KG1 (cell line): ENCODE data around the gene MAK.
"Not testable (repeated sequence)": the region's sequence is repeated elsewhere in the genome, so short reads cannot be mapped to it uniquely, and the experiment has no call there.

Experiments
- DNase-seq: peaks from one replicate; lab custom pipeline; 2025; lab: John Stamatoyannopoulos, UW

The MAK gene, protein sequence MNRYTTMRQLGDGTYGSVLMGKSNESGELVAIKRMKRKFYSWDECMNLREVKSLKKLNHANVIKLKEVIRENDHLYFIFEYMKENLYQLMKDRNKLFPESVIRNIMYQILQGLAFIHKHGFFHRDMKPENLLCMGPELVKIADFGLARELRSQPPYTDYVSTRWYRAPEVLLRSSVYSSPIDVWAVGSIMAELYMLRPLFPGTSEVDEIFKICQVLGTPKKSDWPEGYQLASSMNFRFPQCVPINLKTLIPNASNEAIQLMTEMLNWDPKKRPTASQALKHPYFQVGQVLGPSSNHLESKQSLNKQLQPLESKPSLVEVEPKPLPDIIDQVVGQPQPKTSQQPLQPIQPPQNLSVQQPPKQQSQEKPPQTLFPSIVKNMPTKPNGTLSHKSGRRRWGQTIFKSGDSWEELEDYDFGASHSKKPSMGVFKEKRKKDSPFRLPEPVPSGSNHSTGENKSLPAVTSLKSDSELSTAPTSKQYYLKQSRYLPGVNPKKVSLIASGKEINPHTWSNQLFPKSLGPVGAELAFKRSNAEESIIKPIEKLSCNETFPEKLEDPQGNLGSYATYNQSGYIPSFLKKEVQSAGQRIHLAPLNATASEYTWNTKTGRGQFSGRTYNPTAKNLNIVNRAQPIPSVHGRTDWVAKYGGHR

DNA sequence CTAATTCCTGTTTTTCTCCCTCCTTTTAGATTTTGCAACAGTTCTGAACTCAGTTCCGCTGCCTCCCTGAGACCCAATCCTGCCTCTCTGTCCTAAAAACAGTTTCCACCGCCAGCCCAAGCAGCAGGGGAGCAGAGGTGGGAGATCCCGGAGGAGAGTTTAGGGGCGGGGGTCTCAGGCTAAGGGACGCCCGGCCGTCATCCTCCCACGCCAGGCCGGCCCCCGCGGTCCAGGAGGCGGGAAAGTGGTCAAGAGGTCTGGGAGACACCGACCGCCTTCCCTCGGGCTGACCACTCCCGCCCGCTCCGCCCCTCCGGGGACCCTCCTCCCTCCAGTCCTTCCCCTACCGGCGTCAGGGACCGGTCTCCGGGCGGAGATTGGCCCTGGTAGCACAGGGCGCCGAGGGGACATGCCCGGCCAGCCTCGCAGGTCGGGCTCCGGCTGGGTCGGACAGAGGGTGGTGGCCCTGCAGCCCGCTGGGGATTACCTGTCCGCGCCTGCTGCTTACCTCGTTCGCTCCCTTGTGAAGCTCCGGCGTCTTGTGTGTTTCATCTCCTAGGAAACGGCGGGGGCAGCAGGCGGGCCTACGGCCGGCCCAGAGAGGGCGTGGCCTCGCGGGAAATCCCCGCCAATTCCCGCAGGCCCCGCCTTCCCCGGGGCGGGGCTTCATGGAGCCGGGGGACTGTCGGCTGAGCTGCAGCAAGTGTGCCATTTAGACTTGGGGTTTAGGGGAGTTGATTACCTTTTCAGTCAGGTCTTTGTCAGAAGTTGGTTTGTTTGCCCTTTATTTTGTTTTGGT lies at the start of gene MAK:
TSS of gene MAK (minus strand) at position 545 of the 799 bp plus-strand sequence. CDS start 7,891 bp downstream, outside the sequence.
- no peak for DNase-seq

DNA sequence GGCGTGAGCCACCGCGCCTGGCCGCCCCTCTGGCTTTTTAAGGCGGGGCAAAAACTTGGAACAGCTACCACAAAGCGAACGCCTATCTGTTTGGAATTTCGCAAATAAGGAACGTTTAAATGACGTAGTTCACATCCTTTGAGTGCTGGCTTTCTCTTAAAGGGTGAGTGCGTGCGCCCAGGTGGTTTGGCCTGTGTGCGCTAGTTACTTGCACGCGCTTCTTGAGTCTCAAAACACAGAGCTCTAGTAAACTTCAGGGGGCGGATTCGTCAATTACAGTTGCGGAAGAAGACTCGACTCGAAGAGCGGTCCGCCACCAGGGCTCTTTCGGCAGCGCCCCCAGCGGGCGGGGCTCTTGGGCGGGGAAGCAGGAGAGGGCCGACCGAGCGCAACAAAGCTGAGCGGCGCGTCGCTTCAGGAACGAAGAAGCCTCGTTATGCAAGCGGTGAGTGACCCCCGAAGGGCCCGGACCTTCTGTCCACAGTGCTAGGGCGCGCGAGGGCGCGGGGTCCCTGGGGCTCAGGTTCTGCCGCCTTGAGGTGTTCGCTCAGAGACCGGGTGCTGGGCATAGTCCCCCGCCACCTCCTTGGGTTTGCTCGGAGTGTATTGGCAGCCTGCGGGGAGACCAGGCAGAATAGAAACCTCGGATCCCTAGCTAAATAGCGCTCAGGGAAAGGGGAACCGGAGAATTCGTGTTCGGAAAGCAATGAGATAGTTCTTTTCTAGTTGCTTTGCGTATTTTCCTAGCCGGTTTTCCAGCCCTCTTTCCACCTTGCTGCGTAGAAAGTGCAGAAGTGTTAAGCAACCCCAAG lies 48.6 kb upstream of the MAK start, which contains the start of gene SYCP2L:
TSS of gene SYCP2L (plus strand) at position 362 of the 812 bp plus-strand sequence. CDS start at position 437, 75 bp downstream.
- DNase-seq = no peak

DNA sequence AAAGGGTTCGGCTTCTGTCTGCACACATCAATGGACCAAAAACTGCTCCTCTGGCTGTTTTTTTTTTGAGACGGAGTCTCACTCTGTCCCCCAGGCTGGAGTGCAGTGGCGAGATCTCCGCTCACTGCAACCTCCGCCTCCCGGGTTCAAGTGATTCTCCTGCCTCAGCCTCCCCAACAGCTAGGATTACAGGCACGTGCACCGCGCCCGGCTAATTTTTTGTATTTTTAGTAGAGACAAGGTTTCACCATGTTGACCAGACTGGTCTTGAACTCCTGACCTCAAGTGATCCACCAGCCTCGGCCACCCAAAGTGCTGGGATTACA lies 48.0 kb upstream of the MAK start:
- DNase-seq = not testable (repeated sequence)

DNA sequence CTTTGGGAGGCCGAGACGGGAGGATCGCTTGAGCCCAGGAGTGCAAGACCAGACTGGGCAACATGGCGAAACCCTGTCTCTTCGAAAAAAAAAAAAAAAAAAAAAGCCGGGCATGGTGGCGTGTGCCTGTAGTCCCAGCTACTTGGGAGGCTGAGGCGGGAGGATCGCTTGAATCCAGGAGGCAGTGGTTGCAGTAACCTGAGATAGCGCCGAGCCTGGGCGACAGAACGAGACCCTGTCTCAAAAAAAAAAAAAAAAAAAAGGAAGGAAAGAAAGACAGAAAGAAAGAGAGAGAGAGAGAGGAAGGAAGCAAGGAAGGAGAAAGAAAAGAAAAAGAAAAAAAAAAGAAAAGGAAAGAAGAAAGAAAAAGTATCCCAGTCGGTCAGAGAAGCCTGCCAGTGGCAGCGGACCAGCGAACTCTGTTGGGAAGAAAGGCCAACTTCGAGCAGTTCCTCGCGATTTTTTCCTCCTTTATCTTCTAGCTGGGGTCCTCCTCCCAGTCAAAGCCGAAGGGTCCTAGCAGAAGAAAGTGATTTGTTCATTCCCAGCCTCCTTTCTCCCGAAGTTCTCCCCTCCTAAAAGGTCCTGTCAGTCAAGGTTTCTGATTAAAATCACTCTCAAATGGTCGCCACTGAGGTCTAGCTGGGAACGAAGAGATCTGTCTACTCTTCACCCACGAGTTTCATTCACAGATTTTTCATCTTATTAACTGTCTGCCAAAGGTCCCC lies 46.1 kb upstream of the MAK start:
- no peak for DNase-seq

DNA sequence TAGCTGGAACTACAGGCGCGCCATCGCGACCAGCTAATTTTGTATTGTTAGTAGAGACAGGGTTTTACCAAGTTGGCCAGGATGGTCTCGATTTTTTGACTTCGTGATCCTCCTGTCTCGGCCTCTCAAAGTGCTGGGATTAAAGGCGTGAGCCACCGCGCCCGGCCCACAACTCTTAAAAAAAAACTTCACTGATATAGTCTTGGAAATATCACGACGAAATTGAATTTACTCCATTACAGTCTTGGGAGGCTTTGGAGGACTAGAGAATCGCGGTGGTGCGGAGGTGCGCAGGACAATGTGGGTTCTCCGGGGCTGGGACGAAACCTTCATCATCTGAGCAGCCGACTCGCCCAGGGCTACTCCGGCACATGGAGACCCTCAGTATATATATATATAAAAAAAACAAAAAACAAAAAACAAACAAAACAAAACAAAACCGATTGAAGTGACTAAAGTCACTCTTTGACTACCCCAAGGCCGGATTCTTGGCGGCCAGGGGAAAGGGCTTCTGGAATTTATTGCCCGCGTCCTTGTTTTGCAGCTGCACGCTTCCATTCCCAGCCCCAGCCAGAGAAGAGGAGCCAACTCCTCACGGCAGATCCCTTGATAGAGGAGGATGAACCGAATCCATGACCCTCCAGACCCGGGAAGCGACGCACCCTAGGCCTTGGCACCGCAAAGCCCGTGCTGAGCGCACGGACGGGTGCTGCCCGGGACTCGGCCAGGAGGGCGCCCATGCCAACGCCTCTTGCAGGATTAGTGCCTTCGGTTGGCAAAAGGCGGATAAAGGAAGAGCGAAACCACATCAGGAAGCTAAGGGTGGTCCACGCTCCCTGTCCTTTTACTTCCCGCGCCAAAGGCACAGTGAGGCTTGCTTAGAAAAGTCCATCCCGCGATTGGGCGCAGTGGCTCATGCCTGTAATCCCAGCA lies 45.2 kb upstream of the MAK start:
- no peak for DNase-seq

DNA sequence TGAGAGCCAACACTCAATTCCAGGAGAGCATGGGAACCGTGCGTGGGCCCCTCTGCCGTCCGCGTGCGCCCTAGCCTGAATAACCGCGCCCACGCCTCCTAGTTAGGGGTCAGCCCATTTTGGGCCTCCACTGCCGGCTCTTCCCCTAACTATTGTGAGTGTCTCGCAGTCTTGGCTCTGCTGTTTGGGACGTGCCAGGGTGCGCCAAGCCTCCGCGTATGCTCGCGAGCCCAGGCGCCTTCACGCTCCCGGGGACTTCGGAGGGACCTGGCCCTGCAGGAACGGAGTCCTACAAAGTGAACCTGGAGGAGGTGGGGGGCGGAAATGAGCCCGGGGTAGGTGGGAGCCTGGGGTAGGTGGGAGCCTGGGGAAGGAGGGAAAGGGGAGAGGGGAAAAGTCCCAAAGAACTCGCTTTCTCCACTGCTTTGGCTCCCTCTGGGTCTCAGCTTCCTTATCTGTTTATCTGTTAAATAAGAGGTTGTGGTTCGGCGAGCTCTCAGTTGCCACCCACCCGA lies 44.4 kb upstream of the MAK start:
- no peak for DNase-seq

DNA sequence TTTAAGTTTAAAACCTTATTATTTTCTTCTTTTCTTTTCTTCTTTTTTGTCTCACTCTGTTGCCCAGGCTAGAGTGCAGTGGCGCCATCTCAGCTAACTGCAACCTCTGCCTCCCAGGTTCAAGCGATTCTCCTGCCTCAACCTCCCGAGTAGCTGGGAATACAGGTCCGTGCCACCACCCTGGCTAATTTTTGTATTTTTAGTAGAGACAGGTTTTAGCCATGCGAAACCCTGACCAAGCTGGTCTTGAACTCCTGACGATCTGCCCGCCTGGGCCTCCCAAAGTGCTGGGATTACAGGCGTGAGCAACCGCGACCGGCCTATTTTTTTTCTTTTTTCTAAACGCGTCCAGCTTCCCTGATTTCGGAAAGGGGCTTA lies 43.9 kb upstream of the MAK start:
- DNase-seq = not testable (repeated sequence)

DNA sequence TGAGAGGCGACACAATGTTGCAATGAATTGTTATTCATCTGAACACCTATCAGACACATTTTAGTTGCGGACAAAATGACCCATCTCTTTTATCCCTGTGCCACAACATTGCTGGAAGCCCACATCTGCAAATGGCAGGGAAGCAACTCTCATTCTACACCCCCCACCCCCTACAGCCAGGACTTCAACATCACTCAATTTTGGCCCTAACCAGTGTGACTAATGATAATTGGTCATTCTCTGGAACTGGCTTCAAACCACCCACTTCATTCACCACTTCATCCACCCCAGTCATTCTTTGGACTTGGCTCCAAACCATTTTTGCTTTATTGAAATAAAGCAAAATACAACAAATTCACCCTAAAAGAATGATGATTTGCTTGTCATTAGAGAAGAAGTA lies 42.0 kb upstream of the MAK start:
- DNase-seq = no peak

DNA sequence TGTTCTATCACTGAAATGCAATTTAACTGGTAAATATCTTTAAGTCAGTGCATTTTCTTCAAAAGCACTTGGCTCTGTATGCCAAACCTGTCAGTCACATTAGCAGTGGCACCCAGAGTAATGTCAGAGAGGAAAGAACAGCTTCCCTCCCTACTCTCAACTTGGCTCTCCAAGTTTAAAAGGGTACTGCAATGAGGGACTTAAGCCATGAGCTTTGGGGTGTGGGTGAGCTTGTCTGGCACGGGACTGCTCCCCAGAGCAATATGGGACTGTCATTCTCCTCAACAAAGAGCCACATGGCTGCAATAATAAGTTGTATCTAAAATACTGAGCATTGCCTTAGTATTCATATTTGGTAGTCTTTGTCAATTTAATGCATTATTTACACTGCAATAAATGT lies 39.5 kb upstream of the MAK start:
- no peak for DNase-seq

DNA sequence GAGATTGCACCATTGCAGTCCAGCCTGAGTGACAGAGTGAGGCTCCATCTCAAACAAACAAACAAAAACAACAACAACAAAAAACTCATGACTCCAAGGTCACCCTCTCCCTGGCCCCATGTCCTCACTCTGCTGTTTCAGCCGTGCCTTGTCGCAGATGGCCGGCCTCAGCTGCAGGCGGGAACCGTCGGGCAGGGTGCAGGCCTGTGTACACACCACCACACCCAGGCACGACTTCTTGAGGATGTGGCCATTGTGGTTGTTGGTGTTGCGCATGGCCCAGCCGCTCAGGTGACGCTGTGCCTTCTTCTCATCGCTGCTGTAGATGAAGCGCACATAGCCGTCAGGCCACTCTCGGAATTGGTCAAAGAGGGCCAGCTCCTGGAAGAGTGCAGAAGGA lies 38.7 kb upstream of the MAK start:
- no peak for DNase-seq

DNA sequence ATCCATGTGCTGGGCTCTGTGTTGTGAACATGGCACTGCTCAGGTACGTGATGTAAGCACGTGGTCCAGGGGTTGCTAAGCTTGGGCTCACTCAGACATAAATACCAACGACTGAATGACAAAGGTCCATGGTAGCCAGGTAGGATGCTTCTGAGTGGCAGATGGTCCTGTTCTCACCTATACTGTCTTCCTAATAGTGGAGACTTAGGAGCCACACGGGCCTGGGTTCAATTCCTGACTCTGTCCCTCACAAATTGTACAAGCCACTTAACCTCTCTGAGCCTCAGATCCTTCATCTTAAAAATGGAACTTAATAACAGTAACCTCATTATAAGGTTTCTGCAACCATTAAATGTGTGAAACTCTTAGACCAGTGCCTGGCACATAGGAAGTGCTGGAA lies 36.7 kb upstream of the MAK start:
- DNase-seq = no peak

DNA sequence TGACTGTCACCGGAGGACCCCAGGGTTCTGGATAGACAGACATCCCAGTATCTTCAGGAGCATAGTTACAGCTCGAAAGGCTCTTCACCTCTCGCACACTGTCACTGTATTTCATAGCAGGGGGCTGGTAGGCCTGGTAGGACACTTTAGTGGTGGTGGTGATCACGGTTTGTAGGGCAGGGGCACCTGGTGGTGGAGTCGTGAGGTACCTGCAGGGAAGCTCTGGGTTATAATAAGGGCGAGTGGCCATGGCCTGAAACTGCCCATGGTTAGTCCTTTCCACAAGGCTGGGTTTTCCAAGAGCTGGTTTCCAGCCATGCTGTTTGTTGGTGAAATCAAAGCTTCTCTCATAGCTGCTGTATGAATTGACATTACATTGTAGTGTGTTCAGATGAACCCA lies 35.9 kb upstream of the MAK start:
- DNase-seq = no peak

DNA sequence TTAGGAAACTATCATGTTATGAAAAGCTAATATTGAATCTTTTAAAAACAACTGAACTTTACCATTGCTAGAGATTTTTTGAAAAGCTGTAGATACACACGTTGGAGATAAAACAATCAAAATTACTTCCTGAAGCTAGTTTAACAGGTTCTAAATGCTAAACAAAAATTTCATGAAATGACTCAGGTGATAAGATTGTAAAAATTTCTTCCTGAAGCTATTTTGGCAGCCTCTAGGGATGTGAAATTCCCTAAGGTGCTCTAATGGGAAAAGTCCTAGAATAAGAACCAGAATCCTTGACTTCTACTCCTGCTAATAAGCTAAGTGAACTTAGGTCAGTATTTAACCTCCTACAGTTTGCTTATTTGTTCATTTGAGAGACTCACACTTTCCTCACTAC lies 35.0 kb upstream of the MAK start:
- DNase-seq = no peak

DNA sequence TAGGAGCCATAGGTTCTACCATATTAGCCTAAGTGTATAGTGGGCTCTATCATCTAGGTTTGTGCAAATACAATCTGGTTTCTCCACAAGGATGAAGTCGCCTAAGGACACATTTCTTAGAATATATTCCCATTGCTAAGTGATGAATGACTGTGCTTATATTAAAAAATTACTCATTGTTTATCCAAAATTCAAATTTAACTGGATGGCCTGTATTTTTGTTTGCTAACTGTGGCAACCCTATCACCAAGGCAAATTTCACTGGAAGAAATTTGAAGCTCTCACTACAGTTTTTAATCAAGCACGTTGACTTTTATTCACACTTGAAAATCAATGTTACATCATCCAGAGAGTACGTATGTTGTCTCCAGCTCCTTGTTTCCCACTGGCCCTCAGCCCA lies 29.6 kb upstream of the MAK start:
- no peak for DNase-seq

DNA sequence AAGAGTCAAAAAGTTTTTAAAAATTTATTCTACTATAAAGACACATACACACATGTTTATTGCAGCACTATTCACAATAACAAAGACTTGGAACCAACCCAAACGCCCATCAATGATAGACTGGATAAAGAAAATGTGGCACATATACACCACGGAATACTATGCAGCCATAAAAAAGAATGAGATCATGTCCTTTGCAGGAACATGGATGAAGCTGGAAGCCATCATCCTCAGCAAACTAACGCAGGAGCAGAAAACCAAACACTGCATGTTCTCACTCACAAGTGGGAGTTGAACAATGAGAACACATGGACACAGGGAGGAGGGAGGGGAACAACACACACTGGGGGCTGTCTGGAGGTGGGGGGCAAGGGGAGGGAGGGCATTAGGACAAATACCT lies 28.4 kb upstream of the MAK start:
- not testable (repeated sequence) for DNase-seq

DNA sequence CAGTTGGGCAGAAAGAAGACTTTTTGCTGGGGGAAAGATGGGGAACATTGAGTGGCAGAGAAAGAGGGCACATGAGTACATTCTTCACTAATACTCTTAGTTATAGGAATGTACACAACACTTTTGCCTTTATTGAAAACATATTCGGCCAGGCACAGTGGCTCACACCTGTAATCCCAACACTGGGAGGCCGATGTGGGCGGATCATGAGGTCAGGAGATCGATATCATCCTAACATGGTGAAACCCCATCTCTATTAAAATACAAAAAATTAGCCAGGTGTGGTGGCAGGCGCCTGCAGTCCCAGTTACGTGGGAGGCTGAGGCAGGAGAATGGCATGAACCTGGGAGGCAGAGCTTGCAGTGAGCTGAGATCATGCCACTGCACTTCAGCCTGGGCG lies 24.7 kb upstream of the MAK start:
- not testable (repeated sequence) for DNase-seq

DNA sequence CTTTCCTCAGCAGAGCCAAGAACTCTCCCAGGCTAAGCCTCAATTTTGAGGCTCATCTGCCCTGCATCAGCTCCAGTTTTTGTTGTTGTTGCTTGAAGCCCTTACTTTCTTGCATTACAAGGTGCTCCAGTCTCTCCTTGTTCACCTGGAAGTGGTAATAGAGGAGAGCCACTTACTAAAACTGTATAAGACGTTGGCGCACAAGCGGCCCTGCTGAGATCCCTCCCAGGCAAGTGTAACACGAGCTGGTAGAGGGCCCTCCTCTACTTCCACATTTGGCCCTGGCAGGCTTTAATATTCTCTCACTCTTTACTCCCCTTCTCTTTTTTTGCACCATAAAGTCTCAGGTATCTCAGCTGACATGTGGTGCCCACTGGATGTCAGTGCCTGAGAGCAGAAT lies 24.0 kb upstream of the MAK start:
- DNase-seq = no peak

DNA sequence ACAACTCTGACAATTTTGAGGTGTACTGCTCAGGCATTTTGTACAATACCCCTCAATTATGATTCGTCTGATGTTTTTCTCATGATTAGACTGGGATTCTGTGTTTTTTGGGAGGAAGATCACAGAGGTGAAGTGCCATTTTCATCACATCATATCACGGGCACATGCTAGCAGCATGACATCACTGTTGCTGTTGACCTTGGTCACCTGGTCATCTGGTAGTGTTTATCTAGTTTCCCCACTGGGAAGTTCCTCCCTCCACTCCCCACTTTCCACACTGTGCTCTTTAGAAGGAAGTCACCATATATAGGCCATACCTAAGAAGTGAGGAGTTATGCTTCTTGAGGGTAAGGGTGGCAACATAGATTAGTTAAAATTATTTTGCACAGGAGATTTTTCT lies 22.7 kb upstream of the MAK start:
- DNase-seq = no peak

DNA sequence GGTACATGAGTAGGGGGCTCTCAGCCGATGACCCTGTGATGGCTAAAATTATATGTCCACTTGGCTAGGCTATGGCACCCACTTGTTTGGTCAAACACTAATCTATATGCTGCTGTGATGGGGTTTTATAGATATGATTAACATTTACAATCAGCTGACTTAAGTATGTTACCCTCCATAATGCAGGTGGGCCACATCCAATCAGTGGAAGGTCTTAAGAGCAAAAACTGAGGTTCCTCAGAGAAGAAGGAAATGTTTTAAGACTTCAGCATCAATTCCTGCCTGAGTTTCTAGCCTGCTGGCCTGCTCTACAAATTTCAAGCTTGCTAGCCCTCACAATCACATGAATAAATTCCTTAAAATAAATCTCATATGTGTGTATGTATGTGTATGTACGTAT lies 18.9 kb upstream of the MAK start:
- DNase-seq = no peak
